ENCODE results near the gene WDR36.

GRCh38 chr5:111106320-111106948 is 14.3 kb downstream of the WDR36 start:
- TF ChIP-seq CTCF (IDR thresholded peaks at IDR 0.05) (no peak), ZFX (IDR thresholded peaks at IDR 0.05; ENCODE audit: borderline replicate concordance) (no peak)
